Measurements from ENCODE around the gene PGLYRP2.

GRCh38 chr19:15498156-15498858, 19.0 kb upstream of the PGLYRP2 start:
- TF ChIP-seq CTCF (IDR thresholded peaks at IDR 0.05; ENCODE audit: borderline replicate concordance, extremely low read depth, low read length, poor library complexity, severe bottlenecking) (no peak), EZH2 (IDR thresholded peaks at IDR 0.05; ENCODE audit: borderline replicate concordance, low read depth, low read length, severe bottlenecking) (no peak)
